Neuronal stem cell (in vitro differentiated cells): ENCODE data around the gene C1orf35.

Experiments used
- DNase-seq: peaks from one replicate; pipeline ENCODE4 v3.0.0-alpha.2; 2013; ENCODE audit warnings: low spot score
- H2AFZ ChIP-seq: one replicate; pipeline ENCODE4 v1.6.1; 2013; ENCODE audit warnings: mild to moderate bottlenecking, low read length, inconsistent platforms
- H2AK5ac ChIP-seq: 2 replicates; pipeline ENCODE4 v1.6.1; 2013; ENCODE audit warnings: low read depth, mild to moderate bottlenecking, inconsistent platforms, low read length, moderate library complexity, mixed read lengths
- H2BK120ac ChIP-seq: 2 replicates; pipeline ENCODE4 v1.6.1; 2013; ENCODE audit warnings: low read depth, mild to moderate bottlenecking, inconsistent platforms, low read length, moderate library complexity, mixed read lengths
- H2BK12ac ChIP-seq: one replicate; pipeline ENCODE4 v1.6.1; 2013; ENCODE audit warnings: low read length, inconsistent platforms
- H2BK15ac ChIP-seq: 2 replicates; pipeline ENCODE4 v1.6.1; 2013; ENCODE audit warnings: mild to moderate bottlenecking, low read length, inconsistent platforms, mixed read lengths
- H2BK5ac ChIP-seq: one replicate; pipeline ENCODE4 v1.6.1; 2013; ENCODE audit warnings: inconsistent platforms, mild to moderate bottlenecking, low read length, moderate library complexity
- H3K14ac ChIP-seq: one replicate; pipeline ENCODE4 v1.6.1; 2013; ENCODE audit warnings: low read length, inconsistent platforms
- H3K18ac ChIP-seq: 2 replicates; pipeline ENCODE4 v1.6.1; 2013; ENCODE audit warnings: low read length, inconsistent platforms
- H3K23ac ChIP-seq: 2 replicates; pipeline ENCODE4 v1.6.1; 2013; ENCODE audit warnings: low read depth, mild to moderate bottlenecking, mixed read lengths, low read length, inconsistent platforms; ENCODE audit not compliant: poor library complexity
- H3K27ac ChIP-seq: replicated peaks from 3 replicates; pipeline ENCODE4 v1.5.1; 2013; ENCODE audit warnings: low read length, inconsistent platforms
- H3K27me3 ChIP-seq, 3 experiments: 2 replicates each; pipeline ENCODE4 v1.6.1; 2013; ENCODE audit warnings: low read length in 3 of 3, mild to moderate bottlenecking in 2 of 3, inconsistent platforms in 1 of 3, low read depth in 1 of 3, mixed read lengths in 1 of 3, moderate library complexity in 1 of 3; ENCODE audit not compliant: control insufficient read depth in 3 of 3, insufficient read depth in 3 of 3
- H3K36me3 ChIP-seq, 2 donors: replicated peaks in 1 of 2; 2 replicates each; pipeline ENCODE4 v1.6.1; 2013; ENCODE audit warnings: low read length in 2 of 2; ENCODE audit not compliant: control insufficient read depth in 2 of 2, insufficient read depth in 2 of 2
- H3K4ac ChIP-seq: 2 replicates; pipeline ENCODE4 v1.6.1; 2013; ENCODE audit warnings: inconsistent platforms, mild to moderate bottlenecking, low read length, moderate library complexity
- H3K4me1 ChIP-seq, 2 donors: 1 replicate in 1 of 2; 2 replicates in 1 of 2; pipeline ENCODE4 v1.6.1; 2013; ENCODE audit warnings: low read length in 2 of 2, low read depth in 1 of 2; ENCODE audit not compliant: control insufficient read depth in 2 of 2, insufficient read depth in 1 of 2
- H3K4me2 ChIP-seq: one replicate; pipeline ENCODE4 v1.6.1; 2013; ENCODE audit warnings: mild to moderate bottlenecking, low read length, inconsistent platforms; ENCODE audit not compliant: insufficient read depth, poor library complexity, severe bottlenecking
- H3K4me3 ChIP-seq, 2 donors: 2 replicates each; pipeline ENCODE4 v1.5.1; 2013; ENCODE audit warnings: low read length in 2 of 2, mild to moderate bottlenecking in 2 of 2, inconsistent platforms in 1 of 2, moderate library complexity in 1 of 2
- H3K79me1 ChIP-seq: one replicate; pipeline ENCODE4 v1.6.1; 2013; ENCODE audit warnings: low read depth, mild to moderate bottlenecking, inconsistent platforms, low read length, moderate library complexity
- H3K9ac ChIP-seq: one replicate; pipeline ENCODE4 v1.6.1; 2013; ENCODE audit warnings: mild to moderate bottlenecking, low read depth, low read length, inconsistent platforms; ENCODE audit not compliant: poor library complexity
- H3K9me3 ChIP-seq, 2 donors: replicated peaks in 1 of 2; 2 replicates each; pipeline versions ENCODE3 to v1.6.1; 2013; ENCODE audit warnings: low read length in 2 of 2, mild to moderate bottlenecking in 2 of 2, inconsistent platforms in 1 of 2, low read depth in 1 of 2, mixed read lengths in 1 of 2, moderate library complexity in 1 of 2; ENCODE audit not compliant: control insufficient read depth in 2 of 2, insufficient read depth in 1 of 2
- H4K8ac ChIP-seq: one replicate; pipeline ENCODE4 v1.6.1; 2013; ENCODE audit warnings: low read depth, mild to moderate bottlenecking, inconsistent platforms, low read length, moderate library complexity
- H4K91ac ChIP-seq: one replicate; pipeline ENCODE4 v1.6.1; 2013; ENCODE audit warnings: low read length, low read depth, mild to moderate bottlenecking, inconsistent platforms; ENCODE audit not compliant: poor library complexity
- WGBS, 2 donors: extraction: QIAGEN DNeasy Blood & Tissue Kit; methylation state at CpG; one replicate each; pipeline ENCODE4 v1.1.7; 2013; ENCODE audit warnings: missing lambda C conversion rate in 2 of 2, mixed read lengths in 1 of 2; ENCODE audit not compliant: insufficient read length in 2 of 2, insufficient replicate concordance in 1 of 2; ENCODE audit errors: extremely low coverage in 2 of 2; 5-methylcytosine and 5-hydroxymethylcytosine counted together

C1orf35 gene

GRCh38 chr1:228090613-228091081 lies 12.5 kb downstream of the C1orf35 start:
- Histone ChIP-seq H3K27ac (no peak overlapping the region), H2AFZ (no peak overlapping the region), H4K91ac (no peak overlapping the region), H2BK5ac (no peak overlapping the region), H4K8ac (no peak overlapping the region), H3K9ac (no peak overlapping the region), H2BK120ac (no peak overlapping the region), H3K4me1 (peaks cover 6 to 12% of the 10 kb centered on the region in 2 donors), H2AK5ac (no peak overlapping the region), H3K23ac (no peak overlapping the region), H3K14ac (no peak overlapping the region), H2BK12ac (no peak overlapping the region), H3K4me2 (no peak overlapping the region), H3K4me3 (no peak overlapping the region), H3K18ac (no peak overlapping the region), H3K27me3 (no peaks in the 10 kb centered on the region), H3K79me1 (peaks cover 23% of the 10 kb centered on the region), H3K9me3 (peaks cover 16 to 37% of the 10 kb centered on the region in 2 donors), H3K36me3 (peaks cover 16 to 86% of the 10 kb centered on the region in 2 donors), H3K4ac (no peak overlapping the region), H2BK15ac (no peak overlapping the region)
- no CpG with 5 or more reads among the region's 2 CpGs for WGBS, 2 donors
- DNase-seq: no peak

GRCh38 chr1:228089519-228090380 lies 13.4 kb downstream of the C1orf35 start:
- Histone ChIP-seq H3K36me3 (peaks cover 13 to 86% of the 10 kb centered on the region in 2 donors), H3K23ac (peak overlapping the region; percentile 38), H3K4ac (no peak overlapping the region), H4K8ac (no peak overlapping the region), H3K9ac (no peak overlapping the region), H3K4me2 (no peak overlapping the region), H2AK5ac (no peak overlapping the region), H2BK12ac (no peak overlapping the region), H2BK120ac (no peak overlapping the region), H3K14ac (peak overlapping the region; percentile 67), H3K18ac (no peak overlapping the region), H4K91ac (no peak overlapping the region), H3K4me3 (no peak overlapping the region), H2BK5ac (peak overlapping the region; percentile 5), H3K79me1 (peaks cover 26% of the 10 kb centered on the region), H3K27ac (no peak overlapping the region), H3K9me3 (peaks cover 14 to 28% of the 10 kb centered on the region in 2 donors), H2BK15ac (no peak overlapping the region), H2AFZ (no peak overlapping the region), H3K27me3 (no peaks in the 10 kb centered on the region), H3K4me1 (peaks cover 13 to 19% of the 10 kb centered on the region in 2 donors)
- no CpG with 5 or more reads among the region's 12 CpGs for WGBS, 2 donors
- no peak for DNase-seq

- Histone ChIP-seq H3K36me3 (peaks cover 15 to 89% of the 10 kb centered on the region in 2 donors), H3K4me3 (no peak overlapping the region), H3K4me2 (no peak overlapping the region), H3K9ac (no peak overlapping the region), H3K79me1 (peaks cover 22% of the 10 kb centered on the region), H2BK5ac (no peak overlapping the region), H2BK15ac (no peak overlapping the region), H4K8ac (no peak overlapping the region), H2BK12ac (no peak overlapping the region), H2BK120ac (no peak overlapping the region), H3K18ac (no peak overlapping the region), H3K4ac (no peak overlapping the region), H3K27ac (no peak overlapping the region), H4K91ac (no peak overlapping the region), H3K9me3 (peaks cover 5 to 19% of the 10 kb centered on the region in 2 donors), H2AFZ (no peak overlapping the region), H3K27me3 (no peaks in the 10 kb centered on the region), H2AK5ac (no peak overlapping the region), H3K14ac (no peak overlapping the region), H3K23ac (no peak overlapping the region), H3K4me1 (peaks cover 21 to 27% of the 10 kb centered on the region in 2 donors)
- no peak for DNase-seq
- no CpG with 5 or more reads among the region's 21 CpGs for WGBS, 2 donors
These were observed 14.3 kb downstream of the C1orf35 start for GRCh38 chr1:228088586-228089498.
